HepG2 (cell line): Measurements from ENCODE around the gene ETFB. TPM values are rescaled to one million over a fixed set of nuclear protein-coding genes. Genes with fewer than 3 reads are reported as not detected.

Experiments used
- ATAC-seq: fragments of 200-7000 bp; cut with Tn5 transposase; 3 replicates; pipeline ENCODE4 v1.9.1; 2020; ENCODE audit warnings: mild to moderate bottlenecking, moderate library complexity
- BruUV-seq: library from RNA; stranded (reverse); fragments of 400-500 nt; replicated peaks from 2 replicates; lab custom pipeline; 2021; lab: Mats Ljungman, UMichigan
- CTCF ChIA-PET: fragments of 300-600 bp; formaldehyde crosslinking; extraction: SDS; loops from one replicate; lab custom pipeline; 2021; ENCODE audit warnings: low total read pairs, inconsistent platforms, low intra/inter-chr PET ratio; lab: Yijun Ruan, JAX
- POLR2A ChIA-PET: fragments of 350-600 bp; sonication (Branson Sonifier 250); formaldehyde crosslinking; loops from one replicate; lab custom pipeline; 2020; ENCODE audit warnings: antibody characterized with exemption, inconsistent platforms; lab: Yijun Ruan, JAX
- DNase-seq: peaks from one replicate; pipeline ENCODE4 v3.0.0-alpha.2; 2015; ENCODE audit warnings: low spot score
- FAIRE-seq: peaks from 3 replicates; lab custom pipeline; 2011; peaks lifted over from hg19 to GRCh38; lab: Jason Lieb, UNC
- H2AFZ ChIP-seq: one replicate; pipeline ENCODE4 v1.6.1; 2011; ENCODE audit warnings: low read length, inconsistent platforms
- H3K27ac ChIP-seq: fragments of 300-600 bp; 3 replicates; pipeline ENCODE4 v1.8.0; 2011; ENCODE audit warnings: mixed run types, mild to moderate bottlenecking, mixed read lengths, low read length, inconsistent platforms; ENCODE audit not compliant: insufficient read depth; ENCODE audit errors: extremely low read length
- H3K27me3 ChIP-seq, 2 experiments: fragments of 200-600 bp in 1 of 2; 2 replicates in 1 of 2; 3 replicates in 1 of 2; pipeline versions ENCODE4 v1.6.0 to v1.8.0; 2011; ENCODE audit warnings: low read length in 2 of 2, mild to moderate bottlenecking in 2 of 2, moderate library complexity in 2 of 2, inconsistent platforms in 1 of 2; ENCODE audit not compliant: insufficient read depth in 2 of 2, control insufficient read depth in 1 of 2
- H3K36me3 ChIP-seq, 2 experiments: fragments of 200-600 bp in 1 of 2; replicated peaks in 1 of 2; 2 replicates in 1 of 2; 3 replicates in 1 of 2; pipeline versions ENCODE4 v1.5.1 to v1.8.0; 2011; ENCODE audit warnings: low read length in 2 of 2, inconsistent platforms in 1 of 2; ENCODE audit not compliant: insufficient read depth in 2 of 2, control insufficient read depth in 1 of 2
- H3K4me1 ChIP-seq: 2 replicates; pipeline ENCODE4 v1.5.1; 2012; ENCODE audit warnings: low read length, inconsistent platforms; ENCODE audit not compliant: insufficient read depth
- H3K4me2 ChIP-seq: 2 replicates; pipeline ENCODE4 v1.6.0; 2011; ENCODE audit warnings: low read depth, low read length, inconsistent platforms
- H3K4me3 ChIP-seq, 3 experiments: fragments of 200-600 bp in 1 of 3; sonication (generic), shearing (Covaris generic) in 1 of 3; replicated peaks in 1 of 3; 2 replicates each; pipeline ENCODE4 v1.5.1; 2011 to 2016; ENCODE audit warnings: low read length in 3 of 3, inconsistent platforms in 2 of 3, low read depth in 2 of 3, mild to moderate bottlenecking in 2 of 3, control low read depth in 1 of 3, mixed read lengths in 1 of 3; ENCODE audit not compliant: insufficient read depth in 1 of 3
- H3K79me2 ChIP-seq: one replicate; pipeline ENCODE4 v1.6.1; 2011; ENCODE audit warnings: low read length, inconsistent platforms; ENCODE audit not compliant: insufficient read depth
- H3K9ac ChIP-seq: 2 replicates; pipeline ENCODE4 v1.6.0; 2011; ENCODE audit warnings: mild to moderate bottlenecking, low read depth, low read length, inconsistent platforms; ENCODE audit not compliant: insufficient read depth
- H3K9me3 ChIP-seq: 2 replicates; pipeline ENCODE4 v1.5.1; 2012; ENCODE audit warnings: mild to moderate bottlenecking, low read length
- H4K20me1 ChIP-seq: 2 replicates; pipeline ENCODE4 v1.6.0; 2011; ENCODE audit warnings: inconsistent platforms, mild to moderate bottlenecking, low read length, moderate library complexity; ENCODE audit not compliant: insufficient read depth
- CBX2 ChIP-seq, 2 experiments: fragments of 200-600 bp in 1 of 2; sonication (generic); formaldehyde crosslinking in 1 of 2; IDR thresholded peaks; 2 replicates each; pipeline versions ENCODE4 v1.7.0 to v1.8.1; 2018 to 2022; ENCODE audit warnings: low read depth in 2 of 2, low read length in 1 of 2, mild to moderate bottlenecking in 1 of 2, missing genetic modification reagents in 1 of 2
- CENPX ChIP-seq: sonication (generic); formaldehyde crosslinking; IDR thresholded peaks from 2 replicates; pipeline ENCODE4 v1.9.0; 2021; ENCODE audit warnings: mild to moderate bottlenecking, missing genetic modification reagents, moderate library complexity
- EEA1 ChIP-seq: sonication (generic); formaldehyde crosslinking; IDR thresholded peaks from 2 replicates; pipeline ENCODE4 v1.5.1; 2020; ENCODE audit warnings: mild to moderate bottlenecking, missing genetic modification reagents, borderline replicate concordance
- ELF1 ChIP-seq: sonication (generic); formaldehyde crosslinking; IDR thresholded peaks from 2 replicates; pipeline ENCODE4 v1.4.0; 2020; ENCODE audit warnings: missing genetic modification reagents
- GATAD2A ChIP-seq: IDR thresholded peaks from 2 replicates; pipeline ENCODE4 v1.6.1; 2016
- PAX8 ChIP-seq: sonication (generic); formaldehyde crosslinking; IDR thresholded peaks from 2 replicates; pipeline ENCODE4 v1.8.0; 2022; ENCODE audit warnings: mild to moderate bottlenecking, missing genetic modification reagents, borderline replicate concordance
- PCBP1 ChIP-seq: fragments of 200-400 bp; formaldehyde crosslinking; IDR thresholded peaks from 2 replicates; pipeline ENCODE4 v1.6.1; 2017; ENCODE audit warnings: mild to moderate bottlenecking, low read depth, low read length, borderline replicate concordance
- PTBP1 ChIP-seq: fragments of 200-400 bp; formaldehyde crosslinking; IDR thresholded peaks from 2 replicates; pipeline ENCODE4 v1.6.1; 2018; ENCODE audit warnings: low read length, low read depth; ENCODE audit not compliant: poor library complexity, severe bottlenecking
- SALL1 ChIP-seq: sonication (generic); formaldehyde crosslinking; IDR thresholded peaks from 2 replicates; pipeline ENCODE4 v1.8.0; 2022; ENCODE audit warnings: mild to moderate bottlenecking, missing genetic modification reagents
- SAP130 ChIP-seq: IDR thresholded peaks from 2 replicates; pipeline ENCODE4 v1.6.1; 2016; ENCODE audit warnings: low read depth
- ZNF160 ChIP-seq: sonication (generic); formaldehyde crosslinking; IDR thresholded peaks from 2 replicates; pipeline ENCODE4 v1.8.0; 2022; ENCODE audit warnings: mild to moderate bottlenecking, inconsistent platforms, missing genetic modification reagents
- ZNF503 ChIP-seq: sonication (generic); formaldehyde crosslinking; IDR thresholded peaks from 2 replicates; pipeline ENCODE4 v1.4.0; 2020; ENCODE audit warnings: missing genetic modification reagents
- ZNF598 ChIP-seq: sonication (generic); formaldehyde crosslinking; IDR thresholded peaks from 2 replicates; pipeline ENCODE4 v1.5.1; 2020; ENCODE audit warnings: mild to moderate bottlenecking, missing genetic modification reagents, borderline replicate concordance
- WGBS: methylation state at CpG from one replicate; pipeline ENCODE4 v1.1.6; 2017; ENCODE audit warnings: low lambda C conversion rate; 5-methylcytosine and 5-hydroxymethylcytosine counted together
- in situ Hi-C: cut with HindIII; loops from 2 replicates; pipeline ENCODE4 v1.10.0; 2017; ENCODE audit warnings: low pct_unique_long_range_greater_than_20kb; ENCODE audit not compliant: extremely low pct_ligation_motif_present
- intact Hi-C: fragments of 100-400 bp; cut with micrococcal nuclease; formaldehyde crosslinking; loops from one replicate; pipeline ENCODE4 v1.10.0; 2022; ENCODE audit not compliant: unreplicated experiment
- polyA plus RNA-seq, 8 experiments: library from polyadenylated mRNA; depleted of rRNA in 3 of 8; stranded (reverse) in 7 of 8; unstranded in 1 of 8; fragments of >200 nt; fragmentation: Illumina TruSeq in 4 of 8; extraction: Trizol in 4 of 8; gene quantifications; 2 replicates each; pipeline versions ENCODE4 v1.2.1 to v1.2.3, GENCODE V29; 2011 to 2016; ENCODE audit warnings: low read depth in 4 of 8, missing spikeins in 1 of 8, mixed read lengths in 1 of 8; ENCODE audit not compliant: insufficient read depth in 1 of 8
- total RNA-seq, 5 experiments: library from RNA; depleted of rRNA; stranded (reverse); fragments of >200 nt; fragmentation: Illumina TruSeq; extraction: Trizol; gene quantifications; 2 replicates each; pipeline ENCODE4 v1.2.3, GENCODE V29; 2016; ENCODE audit warnings: low read depth in 1 of 5
- TF ChIP-seq, protein P1 (sequence below): sonication (generic); formaldehyde crosslinking; IDR thresholded peaks from 2 replicates; pipeline ENCODE4 v1.4.0; 2020; ENCODE audit warnings: missing genetic modification reagents, mild to moderate bottlenecking, borderline replicate concordance
- TF ChIP-seq, protein P2 (sequence below): sonication (generic); formaldehyde crosslinking; conservative IDR thresholded peaks from 2 replicates; pipeline ENCODE4 v1.8.0; 2022; ENCODE audit warnings: low read depth, missing genetic modification reagents
- TF ChIP-seq, protein P3 (sequence below): sonication (generic); formaldehyde crosslinking; IDR thresholded peaks from 2 replicates; pipeline ENCODE4 v1.5.1; 2020; ENCODE audit warnings: missing genetic modification reagents, mild to moderate bottlenecking, borderline replicate concordance

Gene ETFB
- total and polyA plus RNA-seq, 2 of the 13 experiments (the other 11 are each of a cell fraction or from before 2014, with no cell fraction given) = 678 to 1,314 TPM

GRCh38 chr19:51305479-51305878 is 60.7 kb downstream of the ETFB start:
- Histone ChIP-seq H3K4me3 (no peak overlapping the region), H3K4me1 (no peaks in the 10 kb centered on the region), H3K4me2 (no peak overlapping the region), H4K20me1 (no peaks in the 10 kb centered on the region), H3K36me3 (no peaks in the 10 kb centered on the region), H2AFZ (no peak overlapping the region), H3K27me3 (peaks cover 0 to 4% of the 10 kb centered on the region in 2 experiments; a peak in 2 of 5 replicates), H3K79me2 (no peaks in the 10 kb centered on the region), H3K9ac (no peak overlapping the region), H3K27ac (no peak overlapping the region), H3K9me3 (peaks cover 49% of the 10 kb centered on the region)
- no peak for DNase-seq
- in situ Hi-C loops = no loop called here
- 3% methylated on average over 3 of the region's 3 CpGs for WGBS
- no peak for FAIRE-seq
- BruUV-seq = no TSS peak
- intact Hi-C loops = no loop called here
- POLR2A ChIA-PET = no interaction called here
- CTCF ChIA-PET = no interaction called here
- no peak for ATAC-seq
- TF ChIP-seq ZNF503 (CRISPR knock-in tag) (no peak), EEA1 (no peak), PTBP1 (no peak), GATAD2A (no peak), ZNF160 (CRISPR knock-in tag) (no peak), SALL1 (CRISPR knock-in tag) (no peak), ZNF598 (CRISPR knock-in tag) (no peak), CENPX (CRISPR knock-in tag) (no peak), ELF1 (no peak), SAP130 (CRISPR knock-in tag) (no peak), PAX8 (CRISPR knock-in tag) (no peak), CBX2 (IDR thresholded peaks at IDR 0.05; ENCODE audit: low read depth, low read length) (no peak), CBX2 (CRISPR knock-in tag; IDR thresholded peaks at IDR 0.05; ENCODE audit: low read depth) (no peak), PCBP1 (no peak)
- TF ChIP-seq, protein P1, sequence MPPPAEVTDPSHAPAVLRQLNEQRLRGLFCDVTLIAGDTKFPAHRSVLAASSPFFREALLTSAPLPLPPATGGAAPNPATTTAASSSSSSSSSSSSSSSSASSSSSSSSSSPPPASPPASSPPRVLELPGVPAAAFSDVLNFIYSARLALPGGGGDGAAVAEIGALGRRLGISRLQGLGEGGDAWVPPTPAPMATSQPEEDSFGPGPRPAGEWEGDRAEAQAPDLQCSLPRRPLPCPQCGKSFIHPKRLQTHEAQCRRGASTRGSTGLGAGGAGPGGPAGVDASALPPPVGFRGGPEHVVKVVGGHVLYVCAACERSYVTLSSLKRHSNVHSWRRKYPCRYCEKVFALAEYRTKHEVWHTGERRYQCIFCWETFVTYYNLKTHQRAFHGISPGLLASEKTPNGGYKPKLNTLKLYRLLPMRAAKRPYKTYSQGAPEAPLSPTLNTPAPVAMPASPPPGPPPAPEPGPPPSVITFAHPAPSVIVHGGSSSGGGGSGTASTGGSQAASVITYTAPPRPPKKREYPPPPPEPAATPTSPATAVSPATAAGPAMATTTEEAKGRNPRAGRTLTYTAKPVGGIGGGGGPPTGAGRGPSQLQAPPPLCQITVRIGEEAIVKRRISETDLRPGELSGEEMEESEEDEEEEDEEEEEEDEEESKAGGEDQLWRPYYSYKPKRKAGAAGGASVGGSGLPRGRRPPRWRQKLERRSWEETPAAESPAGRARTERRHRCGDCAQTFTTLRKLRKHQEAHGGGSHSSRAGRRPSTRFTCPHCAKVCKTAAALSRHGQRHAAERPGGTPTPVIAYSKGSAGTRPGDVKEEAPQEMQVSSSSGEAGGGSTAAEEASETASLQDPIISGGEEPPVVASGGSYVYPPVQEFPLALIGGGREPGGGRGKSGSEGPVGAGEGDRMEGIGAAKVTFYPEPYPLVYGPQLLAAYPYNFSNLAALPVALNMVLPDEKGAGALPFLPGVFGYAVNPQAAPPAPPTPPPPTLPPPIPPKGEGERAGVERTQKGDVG (CRISPR knock-in tag) = no peak
- TF ChIP-seq, protein P2, sequence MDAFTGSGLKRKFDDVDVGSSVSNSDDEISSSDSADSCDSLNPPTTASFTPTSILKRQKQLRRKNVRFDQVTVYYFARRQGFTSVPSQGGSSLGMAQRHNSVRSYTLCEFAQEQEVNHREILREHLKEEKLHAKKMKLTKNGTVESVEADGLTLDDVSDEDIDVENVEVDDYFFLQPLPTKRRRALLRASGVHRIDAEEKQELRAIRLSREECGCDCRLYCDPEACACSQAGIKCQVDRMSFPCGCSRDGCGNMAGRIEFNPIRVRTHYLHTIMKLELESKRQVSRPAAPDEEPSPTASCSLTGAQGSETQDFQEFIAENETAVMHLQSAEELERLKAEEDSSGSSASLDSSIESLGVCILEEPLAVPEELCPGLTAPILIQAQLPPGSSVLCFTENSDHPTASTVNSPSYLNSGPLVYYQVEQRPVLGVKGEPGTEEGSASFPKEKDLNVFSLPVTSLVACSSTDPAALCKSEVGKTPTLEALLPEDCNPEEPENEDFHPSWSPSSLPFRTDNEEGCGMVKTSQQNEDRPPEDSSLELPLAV (CRISPR knock-in tag) = no peak
- TF ChIP-seq, protein P3, sequence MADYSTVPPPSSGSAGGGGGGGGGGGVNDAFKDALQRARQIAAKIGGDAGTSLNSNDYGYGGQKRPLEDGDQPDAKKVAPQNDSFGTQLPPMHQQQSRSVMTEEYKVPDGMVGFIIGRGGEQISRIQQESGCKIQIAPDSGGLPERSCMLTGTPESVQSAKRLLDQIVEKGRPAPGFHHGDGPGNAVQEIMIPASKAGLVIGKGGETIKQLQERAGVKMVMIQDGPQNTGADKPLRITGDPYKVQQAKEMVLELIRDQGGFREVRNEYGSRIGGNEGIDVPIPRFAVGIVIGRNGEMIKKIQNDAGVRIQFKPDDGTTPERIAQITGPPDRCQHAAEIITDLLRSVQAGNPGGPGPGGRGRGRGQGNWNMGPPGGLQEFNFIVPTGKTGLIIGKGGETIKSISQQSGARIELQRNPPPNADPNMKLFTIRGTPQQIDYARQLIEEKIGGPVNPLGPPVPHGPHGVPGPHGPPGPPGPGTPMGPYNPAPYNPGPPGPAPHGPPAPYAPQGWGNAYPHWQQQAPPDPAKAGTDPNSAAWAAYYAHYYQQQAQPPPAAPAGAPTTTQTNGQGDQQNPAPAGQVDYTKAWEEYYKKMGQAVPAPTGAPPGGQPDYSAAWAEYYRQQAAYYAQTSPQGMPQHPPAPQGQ = no peak
